ENCODE measurements around the gene TK2. TPM values are rescaled to one million over a fixed set of nuclear protein-coding genes. Genes with fewer than 3 reads are reported as not detected.
"Not testable (repeated sequence)": the region's sequence is repeated elsewhere in the genome, so short reads cannot be mapped to it uniquely, and the experiment has no call there.

TK2 gene
- total RNA-seq, 2 donors from 2014 or later, result 22.3 to 28.2 TPM

- ATAC-seq (no peak), DNase-seq (no peak)
- intact Hi-C loops (cut with DNase I), result no loop called here
These were observed 36.7 kb downstream of the TK2 start for GRCh38 chr16:66513111-66513723.

- no peak for ATAC-seq
- intact Hi-C loops (cut with DNase I), result no loop called here
- DNase-seq, result no peak
These were observed 37.4 kb downstream of the TK2 start for GRCh38 chr16:66512272-66513110.

GRCh38 chr16:66511602-66512271 lies 38.2 kb downstream of the TK2 start:
- DNase-seq (no peak), ATAC-seq (peak; percentile 9 to 16)
- intact Hi-C loops (cut with DNase I), result no loop called here

- peak; percentile 34 to 72 for ATAC-seq
- intact Hi-C loops (cut with DNase I), result no loop called here
- peak; percentile 48 for DNase-seq
These were observed 39.0 kb downstream of the TK2 start for GRCh38 chr16:66510711-66511601.

GRCh38 chr16:66510298-66510697 lies 39.6 kb downstream of the TK2 start:
- intact Hi-C loops (cut with DNase I), result no loop called here

GRCh38 chr16:66509576-66509975 lies 40.3 kb downstream of the TK2 start:
- DNase-seq, result no peak
- no peak for ATAC-seq
- intact Hi-C loops (cut with DNase I), result no loop called here

More at GRCh38 chr16:66510298-66510697, 39.6 kb downstream of the TK2 start:
- ATAC-seq, result no peak
- no peak for DNase-seq

- no peak for ATAC-seq
- intact Hi-C loops (cut with DNase I), result no loop called here
- no peak for DNase-seq
These were observed 40.9 kb downstream of the TK2 start for GRCh38 chr16:66508914-66509496.

GRCh38 chr16:66508248-66508913 lies 41.5 kb downstream of the TK2 start:
- DNase-seq (no peak), ATAC-seq (peak in 1 of 2 donors; percentile 60)
- intact Hi-C loops (cut with DNase I), result no loop called here

- intact Hi-C loops (cut with DNase I), result no loop called here
These were observed 42.1 kb downstream of the TK2 start for GRCh38 chr16:66507731-66508239.

GRCh38 chr16:66503612-66504011 lies 46.3 kb downstream of the TK2 start:
- ATAC-seq (no peak), DNase-seq (no peak)
- intact Hi-C loops (cut with DNase I), result no loop called here

More at GRCh38 chr16:66507731-66508239, 42.1 kb downstream of the TK2 start:
- DNase-seq (no peak), ATAC-seq (no peak)

GRCh38 chr16:66503030-66503429 lies 46.9 kb downstream of the TK2 start:
- DNase-seq (no peak), ATAC-seq (peak; percentile 55 to 81)

GRCh38 chr16:66502020-66502913 lies 47.7 kb downstream of the TK2 start:
- no peak for DNase-seq
- intact Hi-C loops (cut with DNase I), result no loop called here
- ATAC-seq, result peak; percentile 88 to 91

More at GRCh38 chr16:66503030-66503429, 46.9 kb downstream of the TK2 start:
- intact Hi-C loops (cut with DNase I), result no loop called here

- DNase-seq; ATAC-seq; intact Hi-C loops (cut with DNase I): not testable (repeated sequence)
These were observed 48.4 kb downstream of the TK2 start for GRCh38 chr16:66501563-66501962.

GRCh38 chr16:66497921-66498320 lies 52.0 kb downstream of the TK2 start:
- DNase-seq; ATAC-seq; intact Hi-C loops (cut with DNase I): not testable (repeated sequence)

GRCh38 chr16:66496226-66496625 lies 53.7 kb downstream of the TK2 start:
- ATAC-seq; DNase-seq; intact Hi-C loops (cut with DNase I): not testable (repeated sequence)

GRCh38 chr16:66495440-66495839 lies 54.5 kb downstream of the TK2 start:
- ATAC-seq, result no peak
- DNase-seq, result no peak
- intact Hi-C loops (cut with DNase I), result no loop called here

- DNase-seq (no peak), ATAC-seq (no peak)
- intact Hi-C loops (cut with DNase I), result no loop called here
These were observed 55.0 kb downstream of the TK2 start for GRCh38 chr16:66494916-66495315.
